Astrocyte (in vitro differentiated cells and primary cell): ENCODE data around the gene CFI. TPM values are rescaled to one million over a fixed set of nuclear protein-coding genes. Genes with fewer than 3 reads are reported as not detected.
A peak's percentile ranks its signal among the peaks of the same experiment; 100 is the strongest.

ENCODE experiments used
- DNase-seq: peaks from one replicate; pipeline ENCODE4 v3.0.0-alpha.2; 2010; ENCODE audit warnings: low read depth
- FAIRE-seq: peaks from 2 replicates; lab custom pipeline; 2011; peaks lifted over from hg19 to GRCh38; lab: Jason Lieb, UNC
- H2AFZ ChIP-seq: 2 replicates; pipeline ENCODE4 v1.6.0; 2012; ENCODE audit warnings: low read depth, low read length, inconsistent platforms
- H3K27ac ChIP-seq: 2 replicates; pipeline ENCODE4 v1.5.1; 2011; ENCODE audit warnings: low read depth, low read length, inconsistent platforms
- H3K27me3 ChIP-seq: 2 replicates; pipeline ENCODE4 v1.6.0; 2011; ENCODE audit warnings: low read length, inconsistent platforms; ENCODE audit not compliant: insufficient read depth
- H3K36me3 ChIP-seq: 2 replicates; pipeline ENCODE4 v1.5.1; 2011; ENCODE audit warnings: low read length, inconsistent platforms; ENCODE audit not compliant: insufficient read depth
- H3K4me1 ChIP-seq: 2 replicates; pipeline ENCODE4 v1.5.1; 2011; ENCODE audit warnings: low read length, inconsistent platforms; ENCODE audit not compliant: insufficient read depth
- H3K4me2 ChIP-seq: 2 replicates; pipeline ENCODE4 v1.6.0; 2012; ENCODE audit warnings: low read length, inconsistent platforms
- H3K4me3 ChIP-seq: 2 replicates; pipeline ENCODE4 v1.5.1; 2011; ENCODE audit warnings: low read depth, mild to moderate bottlenecking, low read length, inconsistent platforms; ENCODE audit not compliant: insufficient read depth
- H3K79me2 ChIP-seq: 2 replicates; pipeline ENCODE4 v1.6.0; 2012; ENCODE audit warnings: mild to moderate bottlenecking, low read length, inconsistent platforms; ENCODE audit not compliant: insufficient read depth
- H3K9ac ChIP-seq: 2 replicates; pipeline ENCODE4 v1.6.0; 2012; ENCODE audit warnings: mild to moderate bottlenecking, low read length, inconsistent platforms
- H3K9me3 ChIP-seq: 2 replicates; pipeline ENCODE4 v1.5.1; 2012; ENCODE audit warnings: low read depth, mild to moderate bottlenecking, low read length, inconsistent platforms; ENCODE audit not compliant: insufficient read depth
- H4K20me1 ChIP-seq: 2 replicates; pipeline ENCODE4 v1.6.0; 2012; ENCODE audit warnings: low read length, inconsistent platforms; ENCODE audit not compliant: insufficient read depth
- H3K27ac Mint-ChIP-seq: one replicate; pipeline ENCODE4 v1.8.0; 2021; ENCODE audit warnings: mild to moderate bottlenecking, mixed read lengths; ENCODE audit not compliant: unreplicated experiment
- H3K27me3 Mint-ChIP-seq: one replicate; pipeline ENCODE4 v1.8.0; 2021; ENCODE audit warnings: low read depth, mixed read lengths; ENCODE audit not compliant: unreplicated experiment
- H3K36me3 Mint-ChIP-seq: one replicate; pipeline ENCODE4 v1.8.0; 2021; ENCODE audit warnings: low read depth, mixed read lengths; ENCODE audit not compliant: unreplicated experiment
- H3K4me1 Mint-ChIP-seq: one replicate; pipeline ENCODE4 v1.8.0; 2021; ENCODE audit warnings: low read depth, mixed read lengths; ENCODE audit not compliant: unreplicated experiment
- H3K4me3 Mint-ChIP-seq: one replicate; pipeline ENCODE4 v1.8.0; 2021; ENCODE audit warnings: mild to moderate bottlenecking, moderate library complexity, mixed read lengths; ENCODE audit not compliant: unreplicated experiment
- H3K9me3 Mint-ChIP-seq: one replicate; pipeline ENCODE4 v1.8.0; 2021; ENCODE audit warnings: mild to moderate bottlenecking, mixed read lengths; ENCODE audit not compliant: unreplicated experiment
- EZH2 ChIP-seq: IDR thresholded peaks from 2 replicates; pipeline ENCODE4 v1.6.1; 2012; ENCODE audit warnings: mild to moderate bottlenecking, low read length, inconsistent platforms; ENCODE audit not compliant: insufficient read depth
- total RNA-seq: library from RNA; stranded (reverse); gene quantifications from 2 replicates; pipeline ENCODE4 v1.2.1, GENCODE V29; 2021
- TF ChIP-seq, protein P1 (sequence below): IDR thresholded peaks from 2 replicates; pipeline ENCODE4 v1.5.1; 2011; ENCODE audit warnings: low read depth, mild to moderate bottlenecking, inconsistent platforms, low read length, moderate library complexity; ENCODE audit not compliant: insufficient read depth

The CFI gene
- total RNA-seq, 1 donor from 2014 or later: not detected

DNA sequence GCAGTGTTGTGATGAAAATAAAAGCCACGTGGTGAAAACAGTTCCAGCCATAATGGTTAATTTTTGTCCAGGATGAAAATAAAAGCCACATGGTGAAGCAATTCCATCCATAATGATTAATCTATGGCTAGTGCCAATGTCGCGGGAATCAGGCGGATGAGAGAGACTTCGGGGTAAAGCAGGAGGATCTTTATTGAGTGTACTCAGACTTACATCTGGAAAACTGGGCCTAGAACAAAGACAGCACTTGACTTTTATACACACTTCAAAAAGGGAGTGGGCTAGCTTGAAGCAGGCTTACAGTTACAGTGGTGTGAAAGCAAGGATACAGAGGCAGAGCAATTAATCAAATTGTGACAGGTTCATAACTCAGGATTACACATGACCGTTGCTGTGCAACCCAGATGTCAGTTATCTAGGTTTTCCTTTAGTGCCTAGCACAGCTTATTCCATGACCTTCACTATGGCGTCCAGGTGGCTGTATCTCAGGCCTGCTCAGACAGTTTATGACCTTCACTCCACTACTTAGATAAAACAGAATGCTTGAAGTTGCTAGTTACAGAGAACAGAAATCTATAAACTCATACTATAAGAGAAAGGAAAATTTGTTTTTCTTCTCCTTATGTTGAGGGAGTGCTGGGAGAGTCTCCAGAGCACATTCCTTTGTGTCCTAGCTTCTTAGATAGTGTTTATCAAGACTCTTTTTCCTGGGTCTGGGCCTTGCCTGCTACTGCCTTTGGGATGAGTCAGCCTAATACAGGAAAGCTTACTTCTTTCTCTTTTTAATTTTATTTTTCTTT is 66.0 kb downstream of the CFI start:
- peak overlapping the region; percentile 25 for H3K4me3 Mint-ChIP-seq
- H3K9ac ChIP-seq: no peak overlapping the region
- H3K27ac Mint-ChIP-seq: no peak overlapping the region
- H3K27me3 Mint-ChIP-seq: no peaks in the 10 kb centered on the region
- H2AFZ ChIP-seq: peak overlapping the region; percentile 18
- peaks cover 2% of the 10 kb centered on the region for H3K4me1 Mint-ChIP-seq
- no peak overlapping the region for H3K4me3 ChIP-seq
- no peaks in the 10 kb centered on the region for H4K20me1 ChIP-seq
- TF ChIP-seq, protein P1, sequence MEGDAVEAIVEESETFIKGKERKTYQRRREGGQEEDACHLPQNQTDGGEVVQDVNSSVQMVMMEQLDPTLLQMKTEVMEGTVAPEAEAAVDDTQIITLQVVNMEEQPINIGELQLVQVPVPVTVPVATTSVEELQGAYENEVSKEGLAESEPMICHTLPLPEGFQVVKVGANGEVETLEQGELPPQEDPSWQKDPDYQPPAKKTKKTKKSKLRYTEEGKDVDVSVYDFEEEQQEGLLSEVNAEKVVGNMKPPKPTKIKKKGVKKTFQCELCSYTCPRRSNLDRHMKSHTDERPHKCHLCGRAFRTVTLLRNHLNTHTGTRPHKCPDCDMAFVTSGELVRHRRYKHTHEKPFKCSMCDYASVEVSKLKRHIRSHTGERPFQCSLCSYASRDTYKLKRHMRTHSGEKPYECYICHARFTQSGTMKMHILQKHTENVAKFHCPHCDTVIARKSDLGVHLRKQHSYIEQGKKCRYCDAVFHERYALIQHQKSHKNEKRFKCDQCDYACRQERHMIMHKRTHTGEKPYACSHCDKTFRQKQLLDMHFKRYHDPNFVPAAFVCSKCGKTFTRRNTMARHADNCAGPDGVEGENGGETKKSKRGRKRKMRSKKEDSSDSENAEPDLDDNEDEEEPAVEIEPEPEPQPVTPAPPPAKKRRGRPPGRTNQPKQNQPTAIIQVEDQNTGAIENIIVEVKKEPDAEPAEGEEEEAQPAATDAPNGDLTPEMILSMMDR: no peak
- no peak for TF ChIP-seq EZH2
- H3K9me3 ChIP-seq: no peaks in the 10 kb centered on the region
- no peaks in the 10 kb centered on the region for H3K79me2 ChIP-seq
- H3K9me3 Mint-ChIP-seq: no peaks in the 10 kb centered on the region
- DNase-seq (peak; percentile 42), FAIRE-seq (no peak)
- no peak overlapping the region for H3K27ac ChIP-seq
- no peaks in the 10 kb centered on the region for H3K36me3 Mint-ChIP-seq
- H3K4me2 ChIP-seq: no peak overlapping the region
- H3K27me3 ChIP-seq: no peaks in the 10 kb centered on the region
- H3K4me1 ChIP-seq: peaks cover 5% of the 10 kb centered on the region
- no peaks in the 10 kb centered on the region for H3K36me3 ChIP-seq

DNA sequence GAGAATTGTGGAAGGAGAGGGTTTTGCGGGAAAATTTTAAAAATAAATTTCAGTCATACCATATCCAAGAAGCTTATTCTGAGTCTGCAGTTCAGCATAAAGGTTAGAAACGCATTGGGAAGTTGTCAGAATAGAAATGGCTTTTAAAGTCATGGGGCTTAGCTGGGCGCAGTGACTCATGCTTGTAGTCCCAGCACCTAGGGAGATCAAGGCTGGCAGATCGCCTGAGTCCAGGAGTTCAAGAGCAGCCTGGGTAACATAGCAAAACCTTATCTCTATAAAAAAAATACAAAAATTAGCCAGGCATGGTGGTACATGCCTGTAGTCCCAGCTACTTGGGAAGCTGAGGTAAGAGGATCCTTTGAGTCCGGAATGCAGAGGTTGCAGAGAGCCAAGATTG is 68.1 kb downstream of the CFI start:
- Histone ChIP-seq H3K27ac (no peak overlapping the region), H3K27me3 (no peaks in the 10 kb centered on the region), H3K4me1 (peaks cover 13% of the 10 kb centered on the region), H3K4me2 (no peak overlapping the region), H3K79me2 (peaks cover 8% of the 10 kb centered on the region), H3K36me3 (no peaks in the 10 kb centered on the region), H3K9me3 (no peaks in the 10 kb centered on the region), H3K9ac (no peak overlapping the region), H4K20me1 (no peaks in the 10 kb centered on the region), H2AFZ (no peak overlapping the region), H3K4me3 (no peak overlapping the region)
- Mint-ChIP-seq H3K9me3 (no peaks in the 10 kb centered on the region), H3K36me3 (no peaks in the 10 kb centered on the region), H3K4me1 (no peaks in the 10 kb centered on the region), H3K27ac (no peak overlapping the region), H3K4me3 (no peak overlapping the region), H3K27me3 (no peaks in the 10 kb centered on the region)
- DNase-seq (no peak), FAIRE-seq (no peak)
- TF ChIP-seq EZH2: no peak
- TF ChIP-seq, protein P1: no peak
